Endothelial cell (in vitro differentiated cells): ENCODE data around the gene MBNL1. TPM values are rescaled to one million over a fixed set of nuclear protein-coding genes. Genes with fewer than 3 reads are reported as not detected.

Source experiments
- DNase-seq: peaks from one replicate; pipeline ENCODE4 v3.0.0; 2021; ENCODE audit warnings: low spot score
- H3K27ac Mint-ChIP-seq: one replicate; pipeline ENCODE4 v1.8.0; 2021; ENCODE audit warnings: mixed read lengths, inconsistent platforms; ENCODE audit not compliant: unreplicated experiment
- H3K27me3 Mint-ChIP-seq: one replicate; pipeline ENCODE4 v1.8.0; 2021; ENCODE audit warnings: mild to moderate bottlenecking, moderate library complexity, mixed read lengths, inconsistent platforms; ENCODE audit not compliant: unreplicated experiment
- H3K36me3 Mint-ChIP-seq: one replicate; pipeline ENCODE4 v1.8.0; 2021; ENCODE audit warnings: mild to moderate bottlenecking, low read depth, mixed read lengths, inconsistent platforms; ENCODE audit not compliant: unreplicated experiment
- H3K4me1 Mint-ChIP-seq: one replicate; pipeline ENCODE4 v1.8.0; 2021; ENCODE audit warnings: mild to moderate bottlenecking, mixed read lengths, inconsistent platforms; ENCODE audit not compliant: unreplicated experiment
- H3K4me3 Mint-ChIP-seq: one replicate; pipeline ENCODE4 v1.8.0; 2021; ENCODE audit warnings: mild to moderate bottlenecking, mixed read lengths, inconsistent platforms; ENCODE audit not compliant: unreplicated experiment
- H3K9me3 Mint-ChIP-seq: one replicate; pipeline ENCODE4 v1.8.0; 2021; ENCODE audit warnings: mixed read lengths, inconsistent platforms; ENCODE audit not compliant: unreplicated experiment
- total RNA-seq: library from RNA; stranded (reverse); fragmentation: NEBNext Ultra II Directional; extraction: Animal tissue kit (Norgen Biotek cat#: 25700); gene quantifications from one replicate; pipeline ENCODE4 v1.2.1, GENCODE V29; 2021; ENCODE audit not compliant: unreplicated experiment
- TF ChIP-seq, protein P1 (sequence below): fragments of 200-600 bp; sonication (generic); IDR thresholded peaks from one replicate; pipeline ENCODE4 v1.5.0; 2021; ENCODE audit warnings: antibody characterized with exemption; ENCODE audit not compliant: unreplicated experiment

MBNL1 gene
- total RNA-seq, 1 donor from 2014 or later: 54.1 TPM

DNA sequence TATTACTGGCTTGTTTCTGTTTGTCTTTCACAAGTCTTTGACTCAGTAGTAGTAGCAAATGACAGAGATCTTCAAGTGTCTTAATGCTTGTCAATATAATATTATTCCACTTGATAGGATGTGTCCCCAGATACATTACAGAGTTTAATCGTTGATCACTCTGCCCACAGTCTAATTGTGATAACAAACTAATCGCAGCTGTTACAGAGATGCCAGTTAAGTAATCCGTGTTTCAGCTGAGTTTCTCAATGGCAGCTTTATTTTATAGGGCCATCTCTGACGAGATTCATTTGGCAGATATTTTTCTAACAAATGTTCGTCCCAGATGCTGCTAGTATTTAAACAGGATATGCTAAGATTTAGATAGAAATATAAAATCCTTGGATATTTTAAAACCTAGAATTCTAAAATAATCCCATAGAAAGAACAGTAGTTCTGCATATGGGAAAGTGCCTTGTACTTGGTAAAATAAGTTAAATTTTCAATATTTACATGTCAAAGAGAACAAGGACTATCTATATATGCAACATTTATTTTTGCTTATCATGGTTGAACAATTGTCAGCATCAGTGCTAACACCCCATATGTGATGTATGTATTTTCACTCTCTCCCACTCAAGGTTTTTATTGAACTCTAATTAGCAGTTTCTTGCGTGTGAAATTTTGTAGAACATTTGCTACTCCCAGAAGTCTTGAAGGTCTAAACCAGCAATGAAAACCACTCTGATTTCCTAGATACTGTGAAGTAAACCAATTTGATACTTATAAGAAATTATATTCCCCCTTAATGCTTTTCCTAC is 185.5 kb downstream of the MBNL1 start:
- Mint-ChIP-seq H3K4me3 (no peak overlapping the region), H3K27ac (no peak overlapping the region), H3K36me3 (peaks cover 5% of the 10 kb centered on the region), H3K27me3 (peaks cover 3% of the 10 kb centered on the region), H3K9me3 (no peaks in the 10 kb centered on the region), H3K4me1 (peaks cover 4% of the 10 kb centered on the region)
- TF ChIP-seq, protein P1, sequence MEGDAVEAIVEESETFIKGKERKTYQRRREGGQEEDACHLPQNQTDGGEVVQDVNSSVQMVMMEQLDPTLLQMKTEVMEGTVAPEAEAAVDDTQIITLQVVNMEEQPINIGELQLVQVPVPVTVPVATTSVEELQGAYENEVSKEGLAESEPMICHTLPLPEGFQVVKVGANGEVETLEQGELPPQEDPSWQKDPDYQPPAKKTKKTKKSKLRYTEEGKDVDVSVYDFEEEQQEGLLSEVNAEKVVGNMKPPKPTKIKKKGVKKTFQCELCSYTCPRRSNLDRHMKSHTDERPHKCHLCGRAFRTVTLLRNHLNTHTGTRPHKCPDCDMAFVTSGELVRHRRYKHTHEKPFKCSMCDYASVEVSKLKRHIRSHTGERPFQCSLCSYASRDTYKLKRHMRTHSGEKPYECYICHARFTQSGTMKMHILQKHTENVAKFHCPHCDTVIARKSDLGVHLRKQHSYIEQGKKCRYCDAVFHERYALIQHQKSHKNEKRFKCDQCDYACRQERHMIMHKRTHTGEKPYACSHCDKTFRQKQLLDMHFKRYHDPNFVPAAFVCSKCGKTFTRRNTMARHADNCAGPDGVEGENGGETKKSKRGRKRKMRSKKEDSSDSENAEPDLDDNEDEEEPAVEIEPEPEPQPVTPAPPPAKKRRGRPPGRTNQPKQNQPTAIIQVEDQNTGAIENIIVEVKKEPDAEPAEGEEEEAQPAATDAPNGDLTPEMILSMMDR: no peak
- DNase-seq: no peak

- no peaks in the 10 kb centered on the region for H3K9me3 Mint-ChIP-seq
- TF ChIP-seq, protein P1: no peak
- no peaks in the 10 kb centered on the region for H3K4me1 Mint-ChIP-seq
- peaks cover 3% of the 10 kb centered on the region for H3K27me3 Mint-ChIP-seq
- peaks cover 11% of the 10 kb centered on the region for H3K36me3 Mint-ChIP-seq
- DNase-seq: no peak
- H3K27ac Mint-ChIP-seq: no peak overlapping the region
- H3K4me3 Mint-ChIP-seq: no peak overlapping the region
These were observed 187.3 kb downstream of the MBNL1 start for GRCh38 chr3:152455989-152456388.

DNA sequence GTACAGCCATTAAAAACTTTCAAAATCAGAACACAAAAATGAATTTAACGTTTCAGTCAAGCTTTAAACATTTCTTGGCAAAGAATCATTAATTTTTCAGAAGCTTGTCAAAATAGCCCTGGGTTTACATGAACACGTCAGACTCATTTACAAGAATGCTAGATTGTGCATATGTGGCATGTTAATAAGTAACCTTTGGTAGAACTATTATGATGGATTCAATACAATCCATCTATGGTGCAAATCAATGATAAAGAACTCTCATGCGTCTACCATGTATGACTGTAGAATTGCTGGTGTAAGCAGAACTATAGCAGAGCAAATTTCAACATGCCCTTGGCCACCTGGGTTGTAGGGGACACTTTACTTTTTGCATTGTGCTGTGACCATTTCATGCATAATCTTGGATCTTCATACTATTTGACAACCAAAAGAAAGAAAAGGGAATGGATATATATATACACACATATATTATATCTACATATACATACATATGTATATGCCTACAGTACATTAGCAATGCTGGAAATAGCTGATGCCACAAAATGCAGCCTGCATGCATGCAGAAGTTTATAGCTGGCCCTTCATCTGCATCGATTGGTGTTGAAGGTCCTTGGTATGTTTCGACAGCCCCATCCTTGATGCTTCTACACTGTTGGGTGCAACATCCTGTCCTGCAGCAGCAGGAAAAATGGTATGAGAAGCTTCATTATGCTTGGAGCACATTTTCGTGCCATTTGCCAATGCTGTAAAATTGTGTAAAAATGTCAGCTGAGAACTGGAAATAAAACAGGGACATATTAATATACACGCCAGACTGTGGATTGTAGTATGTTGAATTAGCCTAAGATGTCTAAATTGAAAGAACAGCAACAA is 189.0 kb downstream of the MBNL1 start:
- Mint-ChIP-seq H3K4me1 (no peaks in the 10 kb centered on the region), H3K27ac (no peak overlapping the region), H3K36me3 (peaks cover 6% of the 10 kb centered on the region), H3K9me3 (no peaks in the 10 kb centered on the region), H3K27me3 (peaks cover 1% of the 10 kb centered on the region), H3K4me3 (no peak overlapping the region)
- DNase-seq: no peak
- TF ChIP-seq, protein P1: no peak

GRCh38 chr3:152458376-152459117 is 189.8 kb downstream of the MBNL1 start:
- TF ChIP-seq, protein P1: no peak
- Mint-ChIP-seq H3K36me3 (peaks cover 6% of the 10 kb centered on the region), H3K27ac (no peak overlapping the region), H3K27me3 (peaks cover 1% of the 10 kb centered on the region), H3K9me3 (no peaks in the 10 kb centered on the region), H3K4me3 (no peak overlapping the region), H3K4me1 (no peaks in the 10 kb centered on the region)
- no peak for DNase-seq
